Caki2 (cell line): ENCODE measurements around the gene SIK3. TPM values are rescaled to one million over a fixed set of nuclear protein-coding genes. Genes with fewer than 3 reads are reported as not detected.

ENCODE experiments used
- DNase-seq: peaks from one replicate; pipeline ENCODE4 v3.0.0-alpha.2; 2015; ENCODE audit warnings: low read depth
- in situ Hi-C: cut with HindIII; loops from 2 replicates; pipeline ENCODE4 v1.10.0; 2016; ENCODE audit warnings: low sequenced_read_pairs, low pct_unique_long_range_greater_than_20kb, mixed read lengths
- total RNA-seq: library from RNA; depleted of rRNA; stranded (reverse); fragments of >200 nt; shearing (Covaris generic); gene quantifications from 2 replicates; pipeline ENCODE4 v1.2.3, GENCODE V29; 2014; ENCODE audit warnings: low replicate concordance

Gene SIK3
- total RNA-seq, 1 experiment from 2014 or later, result 5.6 TPM

- in situ Hi-C loops, result no loop called here
These were observed 168.7 kb downstream of the SIK3 start for GRCh38 chr11:116929414-116930090.

GRCh38 chr11:116928845-116929244, 169.4 kb downstream of the SIK3 start:
- DNase-seq, result no peak
- in situ Hi-C loops, result no loop called here

More at GRCh38 chr11:116929414-116930090, 168.7 kb downstream of the SIK3 start:
- no peak for DNase-seq

GRCh38 chr11:116928102-116928777, 170.0 kb downstream of the SIK3 start:
- in situ Hi-C loops, result no loop called here
- DNase-seq, result no peak

- in situ Hi-C loops, result no loop called here
- DNase-seq, result no peak
These were observed 170.9 kb downstream of the SIK3 start for GRCh38 chr11:116927163-116927974.

GRCh38 chr11:116925050-116925449, 173.2 kb downstream of the SIK3 start:
- in situ Hi-C loops, result no loop called here
- DNase-seq, result no peak

- in situ Hi-C loops, result no loop called here
- DNase-seq, result no peak
These were observed 179.1 kb downstream of the SIK3 start for GRCh38 chr11:116918925-116919655.

- in situ Hi-C loops, result no loop called here
- DNase-seq, result no peak
These were observed 180.6 kb downstream of the SIK3 start for GRCh38 chr11:116917632-116918031.

- in situ Hi-C loops, result no loop called here
- no peak for DNase-seq
These were observed 181.3 kb downstream of the SIK3 start for GRCh38 chr11:116916886-116917285.

GRCh38 chr11:116916052-116916451, 182.2 kb downstream of the SIK3 start:
- in situ Hi-C loops, result no loop called here
- no peak for DNase-seq

GRCh38 chr11:116913000-116913399, 185.2 kb downstream of the SIK3 start:
- no peak for DNase-seq
- in situ Hi-C loops, result no loop called here

GRCh38 chr11:116911976-116912734, 186.1 kb downstream of the SIK3 start:
- no peak for DNase-seq
- in situ Hi-C loops, result no loop called here

GRCh38 chr11:116910847-116911246, 187.4 kb downstream of the SIK3 start:
- DNase-seq, result no peak
- in situ Hi-C loops, result no loop called here

GRCh38 chr11:116910378-116910777, 187.8 kb downstream of the SIK3 start:
- no peak for DNase-seq
- in situ Hi-C loops, result no loop called here

- DNase-seq, result no peak
- in situ Hi-C loops, result no loop called here
These were observed 189.0 kb downstream of the SIK3 start for GRCh38 chr11:116909245-116909644.

- in situ Hi-C loops, result no loop called here
- DNase-seq, result no peak
These were observed 191.7 kb downstream of the SIK3 start for GRCh38 chr11:116906479-116906878.

GRCh38 chr11:116903090-116903489, 195.1 kb downstream of the SIK3 start:
- in situ Hi-C loops, result no loop called here
- DNase-seq, result no peak

GRCh38 chr11:116901964-116902688, 196.1 kb downstream of the SIK3 start:
- in situ Hi-C loops, result no loop called here
- DNase-seq, result peak; percentile 9
